SW 1271 (cell line): ENCODE results near the gene RBM38.

Experiments
- DNase-seq, 2 experiments: peaks; one replicate each; lab custom pipeline; 2025; lab: John Stamatoyannopoulos, UW

The RBM38 gene

GRCh38 chr20:57374931-57375651 lies 16.1 kb upstream of the RBM38 start:
- DNase-seq = no peak

- no peak for DNase-seq
Measured at GRCh38 chr20:57375652-57376230, 15.5 kb upstream of the RBM38 start.

GRCh38 chr20:57377350-57377749 lies 13.8 kb upstream of the RBM38 start:
- no peak for DNase-seq

- no peak for DNase-seq
Measured at GRCh38 chr20:57378107-57378506, 13.1 kb upstream of the RBM38 start.

GRCh38 chr20:57378646-57379262 lies 12.4 kb upstream of the RBM38 start:
- DNase-seq = no peak

GRCh38 chr20:57379263-57379647 lies 11.9 kb upstream of the RBM38 start:
- no peak for DNase-seq

GRCh38 chr20:57380081-57380750 lies 11.0 kb upstream of the RBM38 start:
- DNase-seq = no peak

- DNase-seq = peak; percentile 24 to 69
Measured at GRCh38 chr20:57381596-57382503, 9.3 kb upstream of the RBM38 start.

- DNase-seq = no peak
Measured at GRCh38 chr20:57382516-57382915, 8.7 kb upstream of the RBM38 start.

GRCh38 chr20:57383447-57384347 lies 7.5 kb upstream of the RBM38 start:
- DNase-seq = no peak

GRCh38 chr20:57384486-57384885 lies 6.7 kb upstream of the RBM38 start:
- DNase-seq = no peak

GRCh38 chr20:57384953-57385761 lies 6.0 kb upstream of the RBM38 start:
- DNase-seq = no peak

- DNase-seq = no peak
Measured at GRCh38 chr20:57385940-57386339, 5.3 kb upstream of the RBM38 start.

GRCh38 chr20:57386762-57387161 lies 4.4 kb upstream of the RBM38 start:
- no peak for DNase-seq

- DNase-seq = no peak
Measured at GRCh38 chr20:57387463-57387862, 3.7 kb upstream of the RBM38 start.

- no peak for DNase-seq
Measured at GRCh38 chr20:57387945-57388371, 3.2 kb upstream of the RBM38 start.

- DNase-seq = no peak
Measured at GRCh38 chr20:57388953-57389694, 2.1 kb upstream of the RBM38 start.

- no peak for DNase-seq
Measured at GRCh38 chr20:57389695-57390603, 1.2 kb upstream of the RBM38 start.
